ENCODE data around the gene USP44.
A peak's percentile ranks its signal among the peaks of the same experiment; 100 is the strongest.

USP44 gene

DNA sequence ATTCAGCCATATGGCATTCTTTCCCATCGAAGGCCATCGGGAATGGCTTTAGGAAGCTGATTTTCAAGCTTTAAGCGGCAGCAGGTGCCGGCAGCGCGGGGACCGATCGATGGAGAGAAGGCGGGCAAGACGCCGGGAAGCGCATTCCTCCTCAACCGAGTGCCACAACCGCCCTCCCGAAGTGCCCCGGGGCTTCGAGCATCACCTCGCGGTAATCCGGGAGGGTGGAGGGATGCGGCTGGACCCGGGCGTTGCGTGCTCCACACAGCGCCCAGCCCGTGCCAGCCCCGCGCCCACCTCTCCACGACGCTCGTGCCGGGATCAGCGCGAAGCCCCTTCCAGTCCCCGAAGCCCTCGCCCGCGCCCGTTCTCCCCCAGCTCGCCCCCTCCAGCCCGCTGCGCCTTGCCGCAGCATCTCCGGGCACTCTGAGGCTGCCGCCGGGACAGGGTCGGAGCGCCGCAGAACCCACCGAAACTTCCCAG is 3.2 kb downstream of the USP44 start:
- DNase-seq: peak; percentile 12

GRCh38 chr12:95547522-95548055 is 3.7 kb downstream of the USP44 start:
- DNase-seq: peak; percentile 20

DNA sequence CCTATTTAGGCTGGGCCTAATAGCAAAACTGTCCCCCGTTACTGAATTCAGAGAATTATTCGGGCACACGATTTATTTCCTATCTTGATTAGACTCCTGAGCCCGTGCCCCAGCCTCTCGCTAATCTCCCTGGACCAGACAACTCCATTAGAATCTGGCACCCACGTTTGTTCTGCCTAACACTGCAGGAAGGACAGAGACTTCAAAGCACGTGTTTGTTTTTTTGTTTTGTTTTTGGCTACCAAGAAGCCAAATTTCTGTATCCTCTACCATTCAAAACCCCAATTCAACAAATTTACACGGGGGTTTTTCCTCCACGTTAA is 4.8 kb downstream of the USP44 start:
- no peak for DNase-seq

- no peak for DNase-seq
Observed at GRCh38 chr12:95545731-95546490, 5.4 kb downstream of the USP44 start.

DNA sequence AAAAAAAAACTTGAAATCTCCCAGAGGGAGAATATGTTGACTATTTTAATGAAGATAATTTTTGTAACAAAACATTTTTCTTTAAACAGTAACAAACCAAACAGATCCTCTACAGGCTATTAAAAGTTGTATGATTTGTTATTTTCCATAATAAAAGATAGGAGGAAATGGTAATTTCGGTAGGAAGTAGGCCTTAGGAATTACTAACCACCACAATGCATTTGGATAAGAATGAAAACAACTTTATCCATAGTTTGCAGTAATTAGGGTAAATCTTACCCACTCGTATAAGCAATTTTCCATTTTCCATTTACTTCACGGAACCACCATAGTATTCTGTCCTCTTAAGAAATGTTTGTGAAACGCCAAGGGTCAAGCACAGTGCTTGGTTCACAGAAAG is 6.0 kb downstream of the USP44 start:
- DNase-seq: no peak

DNA sequence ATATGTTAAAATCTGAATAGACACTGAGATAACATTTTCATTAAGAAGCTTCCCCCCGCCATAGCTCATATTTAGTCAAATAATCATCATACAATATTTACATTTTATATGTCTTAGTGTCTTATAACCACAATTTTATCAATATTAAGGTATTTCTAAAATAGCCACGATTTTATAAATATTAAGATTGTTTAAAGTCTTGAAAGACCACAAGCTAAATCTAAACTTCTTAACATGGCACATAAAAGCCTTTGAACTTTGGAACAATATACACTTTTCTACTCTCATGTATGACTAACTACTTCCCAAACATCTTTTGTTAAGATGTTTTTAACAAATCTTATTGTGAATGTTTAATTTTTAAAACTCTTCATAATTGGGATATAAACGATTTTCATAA is 6.5 kb downstream of the USP44 start:
- DNase-seq: no peak

GRCh38 chr12:95543305-95543704 is 8.0 kb downstream of the USP44 start:
- DNase-seq: no peak

- DNase-seq: no peak
Observed at GRCh38 chr12:95541436-95541835, 9.8 kb downstream of the USP44 start.

DNA sequence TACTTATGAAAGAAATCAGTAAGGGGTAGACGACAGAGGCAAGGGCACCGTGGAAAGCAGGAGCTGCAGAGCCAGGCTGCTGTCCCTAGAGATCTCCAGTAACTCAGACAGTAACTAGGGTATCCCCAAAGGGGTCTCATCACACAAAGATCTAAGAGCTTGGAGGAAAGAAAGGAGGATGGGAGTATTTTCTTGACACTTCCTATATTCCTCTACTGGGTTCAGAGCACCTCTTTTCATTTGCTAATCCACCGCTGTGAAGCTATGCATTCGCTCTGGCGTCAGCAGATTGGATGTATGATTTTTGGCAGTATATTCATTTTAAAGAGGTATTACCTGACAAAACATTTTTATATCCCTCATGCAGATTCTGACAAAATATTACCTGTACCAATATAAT is 12.6 kb downstream of the USP44 start:
- no peak for DNase-seq

DNA sequence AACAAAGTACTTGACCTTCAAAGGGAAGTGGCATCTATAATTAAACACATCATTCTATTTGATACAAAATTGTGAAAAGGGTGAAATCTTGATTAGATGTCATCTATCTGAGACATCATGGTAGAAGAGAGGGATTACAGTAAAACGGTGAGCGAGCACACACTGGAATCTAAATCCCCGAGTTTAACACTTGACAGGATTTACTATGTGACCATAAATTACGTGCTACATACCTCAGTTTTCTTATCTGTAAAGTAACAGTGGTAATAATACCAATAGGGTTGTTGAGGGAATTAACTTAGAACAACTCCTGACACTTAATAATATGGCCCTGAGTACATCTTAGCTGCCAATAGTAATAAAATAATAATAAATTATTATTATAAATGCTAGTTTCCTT is 13.3 kb downstream of the USP44 start:
- DNase-seq: no peak

GRCh38 chr12:95533985-95534384 is 17.3 kb downstream of the USP44 start:
- DNase-seq: no peak

GRCh38 chr12:95532851-95533250 is 18.4 kb downstream of the USP44 start:
- no peak for DNase-seq

DNA sequence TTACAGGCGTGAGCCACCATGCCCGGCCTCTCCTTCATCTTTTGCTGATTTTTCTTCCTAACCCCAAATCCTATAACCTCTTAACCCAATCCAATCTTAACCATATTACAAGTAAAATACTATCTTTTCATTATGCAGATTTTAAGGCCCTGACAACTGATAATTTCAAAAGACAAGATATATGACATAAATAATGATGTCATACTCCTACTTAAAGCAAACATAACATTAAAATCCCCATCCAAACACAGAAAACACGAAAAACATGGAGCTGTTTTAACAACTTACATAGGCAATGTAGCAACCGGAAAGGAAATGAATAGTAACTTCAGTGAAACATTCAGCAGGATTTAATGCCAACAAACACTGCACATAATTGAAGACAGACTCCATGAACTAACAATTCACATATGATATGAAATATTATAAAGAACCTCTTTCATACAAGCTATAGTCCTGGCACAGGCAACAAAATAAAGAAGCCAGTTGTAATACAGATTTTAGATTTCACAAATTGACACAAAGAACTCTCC is 21.5 kb downstream of the USP44 start:
- DNase-seq: no peak

DNA sequence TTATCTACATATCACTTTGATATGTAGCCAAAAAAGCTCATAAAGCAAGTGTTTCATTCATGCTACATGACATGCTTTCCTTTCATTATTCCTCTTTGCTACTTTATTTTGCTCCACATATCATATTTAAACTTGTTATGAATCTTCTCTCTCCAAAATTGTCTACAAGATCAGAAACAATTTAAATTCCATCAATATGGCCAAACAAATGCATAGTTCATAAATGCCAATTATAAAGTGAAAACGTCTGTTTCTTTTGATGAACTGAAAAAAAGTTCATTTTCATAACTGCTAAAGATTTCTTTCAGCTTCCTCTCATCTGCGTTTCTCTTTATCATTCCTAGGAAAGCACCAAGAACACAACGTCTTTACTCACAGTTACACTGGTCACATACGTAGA is 22.8 kb downstream of the USP44 start:
- DNase-seq: no peak

- DNase-seq: no peak
Observed at GRCh38 chr12:95522692-95523091, 28.6 kb downstream of the USP44 start.

DNA sequence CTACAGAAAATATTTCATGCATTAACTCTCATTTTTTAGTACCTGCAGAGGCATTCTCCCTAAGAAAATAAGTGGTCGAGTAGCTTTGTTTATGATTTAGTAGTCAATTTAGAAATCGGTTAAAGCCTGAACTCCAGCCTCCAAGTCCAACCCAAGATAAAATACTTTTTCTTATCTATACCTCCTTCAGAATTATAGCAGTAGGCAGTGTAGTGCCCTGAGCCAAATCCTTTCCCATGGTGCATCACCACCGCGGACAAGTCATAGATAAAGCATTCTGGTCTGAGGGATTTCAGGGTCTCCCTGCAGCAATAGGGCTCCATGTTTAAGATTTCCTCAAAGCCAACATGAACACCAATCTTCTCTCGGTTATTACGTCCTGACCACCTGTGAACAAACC is 30.5 kb downstream of the USP44 start:
- no peak for DNase-seq

GRCh38 chr12:95518944-95519343 is 32.3 kb downstream of the USP44 start:
- no peak for DNase-seq

DNA sequence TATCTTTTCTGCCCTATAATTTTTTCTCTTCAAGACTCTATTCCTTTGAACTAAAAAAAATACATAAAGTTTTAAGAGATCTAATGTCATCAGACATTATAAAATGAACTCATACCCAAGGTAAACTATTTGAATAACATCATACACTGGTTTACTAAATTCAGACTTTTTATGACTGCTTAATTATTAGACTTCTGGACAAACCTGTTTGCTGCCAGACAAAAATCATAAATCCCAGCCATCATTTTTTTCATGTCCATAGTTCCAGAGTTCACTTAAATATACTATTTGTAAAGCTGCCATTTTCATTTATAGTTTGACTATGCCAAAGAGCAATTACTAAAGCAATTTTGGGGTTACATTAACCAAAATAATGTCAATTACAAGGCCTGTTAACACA is 34.0 kb downstream of the USP44 start:
- no peak for DNase-seq

- no peak for DNase-seq
Observed at GRCh38 chr12:95516757-95517156, 34.5 kb downstream of the USP44 start.

GRCh38 chr12:95515197-95515596 is 36.1 kb downstream of the USP44 start:
- no peak for DNase-seq

- DNase-seq: no peak
Observed at GRCh38 chr12:95513599-95513998, 37.7 kb downstream of the USP44 start.

DNA sequence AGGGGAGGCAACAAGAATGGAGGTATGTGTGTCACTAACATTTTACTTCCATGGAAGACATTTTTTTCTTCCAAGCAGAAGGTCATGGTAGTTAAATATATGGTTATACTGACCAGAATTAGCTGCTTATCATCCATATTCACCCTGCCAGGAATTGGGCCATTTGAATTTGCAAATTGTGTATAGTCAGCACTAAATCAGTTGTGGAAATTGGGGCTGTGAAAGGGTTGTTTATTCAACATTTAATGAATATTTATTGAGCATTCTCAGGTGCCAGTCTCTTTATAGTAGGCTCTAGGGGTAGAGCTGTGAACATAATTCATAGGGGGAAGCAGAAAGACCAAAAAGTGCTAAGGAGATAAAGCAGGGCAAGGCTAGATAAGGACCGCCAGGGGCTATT is 39.3 kb downstream of the USP44 start:
- no peak for DNase-seq

DNA sequence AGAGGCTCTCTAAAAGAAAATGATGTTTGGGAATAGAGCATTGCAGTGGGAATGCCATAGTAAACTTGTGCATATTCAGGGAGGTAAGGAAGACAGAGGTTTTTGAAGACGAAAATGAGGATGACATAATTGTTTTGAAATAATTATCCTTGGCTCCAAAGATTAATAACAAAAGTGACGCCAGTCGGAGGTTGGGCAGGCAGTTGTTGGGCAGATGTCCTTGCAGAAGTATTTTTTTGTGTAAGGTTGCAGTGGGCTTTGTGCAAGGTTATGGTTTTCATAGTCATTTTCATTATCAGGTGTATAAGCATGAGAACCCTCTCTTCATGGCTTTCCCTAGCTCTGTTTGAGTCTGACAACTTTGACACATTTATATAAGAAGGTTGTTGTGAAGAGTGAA is 42.0 kb downstream of the USP44 start:
- DNase-seq: no peak

DNA sequence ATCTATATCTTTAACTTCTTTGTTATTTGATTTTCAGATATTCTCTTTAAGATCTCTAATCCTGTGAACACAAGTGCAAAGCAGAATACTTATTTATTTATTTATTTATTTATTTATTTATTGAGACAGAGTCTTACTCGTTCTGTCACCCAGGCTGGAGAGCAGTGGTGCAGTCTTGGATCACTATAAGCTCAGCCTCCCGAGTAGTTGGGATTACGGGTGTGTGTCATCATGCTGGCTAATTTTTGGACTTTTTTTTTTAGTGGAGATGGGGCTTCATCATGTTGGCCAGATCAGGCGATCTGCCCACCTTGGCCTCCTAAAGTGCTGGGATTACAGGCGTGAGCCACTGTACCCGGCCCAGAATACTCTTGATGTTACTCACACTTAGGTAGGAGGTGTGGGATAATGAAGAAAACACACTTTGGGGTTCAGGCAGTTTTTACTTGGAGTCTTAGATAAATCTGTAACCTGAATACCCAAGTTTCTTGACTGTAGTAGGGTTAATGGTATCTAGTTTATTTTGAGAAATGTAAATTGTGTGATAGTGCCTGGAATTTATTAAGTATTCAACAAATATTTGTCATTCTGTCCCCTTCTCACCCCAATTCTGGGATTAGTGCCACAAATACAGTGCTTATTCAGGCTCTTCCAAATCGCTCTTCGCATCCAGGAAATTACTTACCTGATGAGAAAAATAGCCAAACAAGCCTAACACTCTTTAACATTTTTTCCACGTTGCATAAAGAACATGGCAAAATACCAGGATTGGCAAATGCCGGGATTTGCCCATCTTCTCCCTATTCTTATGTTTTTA is 44.4 kb downstream of the USP44 start:
- no peak for DNase-seq
